NB4 (cell line): ENCODE results near the gene ATAD1.
"Not testable (repeated sequence)": the region's sequence is repeated elsewhere in the genome, so short reads cannot be mapped to it uniquely, and the experiment has no call there.

Experiments used
- MYC ChIP-seq: IDR thresholded peaks from 2 replicates; pipeline ENCODE4 v1.6.1; 2011; ENCODE audit warnings: low read depth, low read length
- POLR2A ChIP-seq: IDR thresholded peaks from 2 replicates; pipeline ENCODE4 v1.6.1; 2011; ENCODE audit warnings: mild to moderate bottlenecking; ENCODE audit not compliant: insufficient read length; ENCODE audit errors: extremely low read depth
- TF ChIP-seq, protein P1 (sequence below): IDR thresholded peaks from 2 replicates; pipeline ENCODE4 v1.6.1; 2011; ENCODE audit warnings: low read depth, low read length
- TF ChIP-seq, protein P2 (sequence below): IDR thresholded peaks from one replicate; pipeline ENCODE4 v1.5.1; 2012; ENCODE audit warnings: low read depth, low read length

DNA sequence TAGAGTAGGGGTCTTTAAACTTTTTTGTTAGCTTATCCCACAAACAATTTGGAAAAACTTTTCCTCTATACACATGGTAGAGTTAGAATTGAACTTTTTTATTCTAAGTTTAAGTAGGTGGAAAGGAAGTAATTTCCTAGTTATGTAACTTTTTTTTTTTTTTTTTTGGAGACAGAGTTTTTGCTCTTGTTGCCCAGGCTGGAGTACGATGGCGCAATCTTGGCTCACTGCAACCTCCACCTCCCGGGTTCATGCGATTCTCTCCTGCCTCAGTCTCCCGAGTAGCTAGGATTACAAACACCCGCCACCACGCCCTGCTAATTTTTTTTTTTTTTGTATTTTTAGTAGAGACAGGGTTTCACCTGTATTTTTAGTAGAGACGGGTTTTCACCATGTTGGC lies 28.7 kb upstream of the ATAD1 start:
- TF ChIP-seq, protein P1, sequence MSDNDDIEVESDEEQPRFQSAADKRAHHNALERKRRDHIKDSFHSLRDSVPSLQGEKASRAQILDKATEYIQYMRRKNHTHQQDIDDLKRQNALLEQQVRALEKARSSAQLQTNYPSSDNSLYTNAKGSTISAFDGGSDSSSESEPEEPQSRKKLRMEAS: not testable (repeated sequence)
- TF ChIP-seq, protein P2, sequence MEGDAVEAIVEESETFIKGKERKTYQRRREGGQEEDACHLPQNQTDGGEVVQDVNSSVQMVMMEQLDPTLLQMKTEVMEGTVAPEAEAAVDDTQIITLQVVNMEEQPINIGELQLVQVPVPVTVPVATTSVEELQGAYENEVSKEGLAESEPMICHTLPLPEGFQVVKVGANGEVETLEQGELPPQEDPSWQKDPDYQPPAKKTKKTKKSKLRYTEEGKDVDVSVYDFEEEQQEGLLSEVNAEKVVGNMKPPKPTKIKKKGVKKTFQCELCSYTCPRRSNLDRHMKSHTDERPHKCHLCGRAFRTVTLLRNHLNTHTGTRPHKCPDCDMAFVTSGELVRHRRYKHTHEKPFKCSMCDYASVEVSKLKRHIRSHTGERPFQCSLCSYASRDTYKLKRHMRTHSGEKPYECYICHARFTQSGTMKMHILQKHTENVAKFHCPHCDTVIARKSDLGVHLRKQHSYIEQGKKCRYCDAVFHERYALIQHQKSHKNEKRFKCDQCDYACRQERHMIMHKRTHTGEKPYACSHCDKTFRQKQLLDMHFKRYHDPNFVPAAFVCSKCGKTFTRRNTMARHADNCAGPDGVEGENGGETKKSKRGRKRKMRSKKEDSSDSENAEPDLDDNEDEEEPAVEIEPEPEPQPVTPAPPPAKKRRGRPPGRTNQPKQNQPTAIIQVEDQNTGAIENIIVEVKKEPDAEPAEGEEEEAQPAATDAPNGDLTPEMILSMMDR: not testable (repeated sequence)
- not testable (repeated sequence) for TF ChIP-seq POLR2A, MYC
